ENCODE measurements around the gene GALNT10. TPM values are rescaled to one million over a fixed set of nuclear protein-coding genes. Genes with fewer than 3 reads are reported as not detected.

The GALNT10 gene
- total RNA-seq, 1 donor from 2014 or later = 27.6 TPM

- Histone ChIP-seq H3K36me3 (ENCODE audit: control insufficient read depth, insufficient read depth, low read length) (no peaks in the 10 kb centered on the region), H3K4me3 (ENCODE audit: low read depth, low read length) (no peak overlapping the region), H3K27me3 (ENCODE audit: control insufficient read depth, insufficient read depth, low read length) (no peaks in the 10 kb centered on the region)
- TF ChIP-seq, protein P1, sequence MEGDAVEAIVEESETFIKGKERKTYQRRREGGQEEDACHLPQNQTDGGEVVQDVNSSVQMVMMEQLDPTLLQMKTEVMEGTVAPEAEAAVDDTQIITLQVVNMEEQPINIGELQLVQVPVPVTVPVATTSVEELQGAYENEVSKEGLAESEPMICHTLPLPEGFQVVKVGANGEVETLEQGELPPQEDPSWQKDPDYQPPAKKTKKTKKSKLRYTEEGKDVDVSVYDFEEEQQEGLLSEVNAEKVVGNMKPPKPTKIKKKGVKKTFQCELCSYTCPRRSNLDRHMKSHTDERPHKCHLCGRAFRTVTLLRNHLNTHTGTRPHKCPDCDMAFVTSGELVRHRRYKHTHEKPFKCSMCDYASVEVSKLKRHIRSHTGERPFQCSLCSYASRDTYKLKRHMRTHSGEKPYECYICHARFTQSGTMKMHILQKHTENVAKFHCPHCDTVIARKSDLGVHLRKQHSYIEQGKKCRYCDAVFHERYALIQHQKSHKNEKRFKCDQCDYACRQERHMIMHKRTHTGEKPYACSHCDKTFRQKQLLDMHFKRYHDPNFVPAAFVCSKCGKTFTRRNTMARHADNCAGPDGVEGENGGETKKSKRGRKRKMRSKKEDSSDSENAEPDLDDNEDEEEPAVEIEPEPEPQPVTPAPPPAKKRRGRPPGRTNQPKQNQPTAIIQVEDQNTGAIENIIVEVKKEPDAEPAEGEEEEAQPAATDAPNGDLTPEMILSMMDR (IDR thresholded peaks at IDR 0.05; ENCODE audit: insufficient read depth, low read length, poor library complexity, severe bottlenecking) = no peak
- DNase-seq (ENCODE audit: low read depth) = no peak
Observed at GRCh38 chr5:154370119-154370518, 179.6 kb downstream of the GALNT10 start.

GRCh38 chr5:154370813-154371212 lies 180.3 kb downstream of the GALNT10 start:
- H3K36me3 ChIP-seq (ENCODE audit: control insufficient read depth, insufficient read depth, low read length) = no peaks in the 10 kb centered on the region
- TF ChIP-seq, protein P1 (IDR thresholded peaks at IDR 0.05; ENCODE audit: insufficient read depth, low read length, poor library complexity, severe bottlenecking) = no peak
- DNase-seq (ENCODE audit: low read depth) = no peak
- no peak overlapping the region for H3K4me3 ChIP-seq (ENCODE audit: low read depth, low read length)
- no peaks in the 10 kb centered on the region for H3K27me3 ChIP-seq (ENCODE audit: control insufficient read depth, insufficient read depth, low read length)

DNA sequence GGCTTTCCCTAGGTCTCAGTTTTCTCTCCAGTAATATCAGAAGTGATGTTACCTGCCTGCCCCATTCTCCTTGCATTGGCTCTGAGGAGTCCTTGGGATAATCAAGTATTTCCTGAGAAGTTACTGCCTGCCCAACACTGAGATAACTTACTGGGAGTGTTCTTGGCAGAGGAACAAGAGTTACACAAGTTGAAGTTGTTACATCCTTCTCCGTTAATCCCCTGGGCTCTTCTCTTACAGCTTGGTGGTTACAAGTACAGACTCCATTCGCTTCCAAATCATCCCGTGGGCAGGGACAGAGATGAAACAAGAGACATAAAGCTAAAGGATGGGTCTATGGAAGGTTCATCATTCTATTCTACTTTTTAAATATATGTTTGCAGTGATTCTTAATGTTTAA lies 181.2 kb downstream of the GALNT10 start:
- no peak for DNase-seq (ENCODE audit: low read depth)
- no peaks in the 10 kb centered on the region for H3K27me3 ChIP-seq (ENCODE audit: control insufficient read depth, insufficient read depth, low read length)
- H3K36me3 ChIP-seq (ENCODE audit: control insufficient read depth, insufficient read depth, low read length) = no peaks in the 10 kb centered on the region
- no peak overlapping the region for H3K4me3 ChIP-seq (ENCODE audit: low read depth, low read length)
- TF ChIP-seq, protein P1 (IDR thresholded peaks at IDR 0.05; ENCODE audit: insufficient read depth, low read length, poor library complexity, severe bottlenecking) = no peak

DNA sequence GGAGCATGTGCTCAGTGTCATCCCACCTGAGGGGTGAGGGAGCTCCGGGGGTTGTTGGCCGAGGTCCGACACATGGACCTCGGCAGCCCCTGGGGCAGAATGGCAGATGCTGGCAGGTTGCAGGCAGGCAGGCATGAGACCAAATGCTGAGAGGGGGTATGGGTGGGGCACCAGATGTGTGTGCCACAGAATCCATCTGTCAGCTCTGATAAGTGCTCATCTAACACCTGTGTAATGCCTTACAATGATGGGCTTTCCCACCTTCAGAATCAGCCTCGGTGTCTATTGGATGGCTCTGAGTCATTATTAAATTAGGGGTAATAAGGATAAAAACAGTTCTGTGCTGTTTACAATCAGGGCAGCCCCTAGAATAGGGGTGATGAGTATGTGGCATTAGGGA lies 182.1 kb downstream of the GALNT10 start:
- H3K4me3 ChIP-seq (ENCODE audit: low read depth, low read length) = no peak overlapping the region
- H3K36me3 ChIP-seq (ENCODE audit: control insufficient read depth, insufficient read depth, low read length) = no peaks in the 10 kb centered on the region
- no peaks in the 10 kb centered on the region for H3K27me3 ChIP-seq (ENCODE audit: control insufficient read depth, insufficient read depth, low read length)
- TF ChIP-seq, protein P1 (IDR thresholded peaks at IDR 0.05; ENCODE audit: insufficient read depth, low read length, poor library complexity, severe bottlenecking) = no peak
- no peak for DNase-seq (ENCODE audit: low read depth)

GRCh38 chr5:154373326-154373725 lies 182.8 kb downstream of the GALNT10 start:
- Histone ChIP-seq H3K36me3 (ENCODE audit: control insufficient read depth, insufficient read depth, low read length) (no peaks in the 10 kb centered on the region), H3K27me3 (ENCODE audit: control insufficient read depth, insufficient read depth, low read length) (no peaks in the 10 kb centered on the region), H3K4me3 (ENCODE audit: low read depth, low read length) (no peak overlapping the region)
- no peak for DNase-seq (ENCODE audit: low read depth)
- TF ChIP-seq, protein P1 (IDR thresholded peaks at IDR 0.05; ENCODE audit: insufficient read depth, low read length, poor library complexity, severe bottlenecking) = no peak

GRCh38 chr5:154373729-154374179 lies 183.2 kb downstream of the GALNT10 start:
- no peak for DNase-seq (ENCODE audit: low read depth)
- Histone ChIP-seq H3K36me3 (ENCODE audit: control insufficient read depth, insufficient read depth, low read length) (no peaks in the 10 kb centered on the region), H3K4me3 (ENCODE audit: low read depth, low read length) (no peak overlapping the region), H3K27me3 (ENCODE audit: control insufficient read depth, insufficient read depth, low read length) (no peaks in the 10 kb centered on the region)
- TF ChIP-seq, protein P1 (IDR thresholded peaks at IDR 0.05; ENCODE audit: insufficient read depth, low read length, poor library complexity, severe bottlenecking) = no peak
